ENCODE measurements around the gene RBPMS2.

- TF ChIP-seq CTCF (tag by site-specific recombination; IDR thresholded peaks at IDR 0.05) (no peak), ATF2 (tag by site-specific recombination; IDR thresholded peaks at IDR 0.05; ENCODE audit: low read depth) (no peak), BCL11A (tag by site-specific recombination; IDR thresholded peaks at IDR 0.05; ENCODE audit: low read depth) (no peak), KLF17 (tag by site-specific recombination; IDR thresholded peaks at IDR 0.05) (no peak), ZNF670 (tag by site-specific recombination; IDR thresholded peaks at IDR 0.05; ENCODE audit: low read depth) (no peak), ZNF24 (tag by site-specific recombination; IDR thresholded peaks at IDR 0.05) (no peak), ZNF530 (tag by site-specific recombination; IDR thresholded peaks at IDR 0.05; ENCODE audit: low read depth) (no peak), RBAK (tag by site-specific recombination; IDR thresholded peaks at IDR 0.05) (no peak), YY1 (tag by site-specific recombination; IDR thresholded peaks at IDR 0.05) (no peak)
Observed at GRCh38 chr15:64813075-64813474, 37.7 kb upstream of the RBPMS2 start.
